GM21528 (cell line): ENCODE results near the gene CYP27A1.
"Not testable (repeated sequence)": the region's sequence is repeated elsewhere in the genome, so short reads cannot be mapped to it uniquely, and the experiment has no call there.

Source experiments
- ATAC-seq: cut with Tn5 transposase; IDR thresholded peaks from one replicate; pipeline ENCODE4 v1.9.1; 2021; ENCODE audit warnings: mild to moderate bottlenecking, moderate library complexity; ENCODE audit not compliant: unreplicated experiment, low FRiP score

Gene CYP27A1

DNA sequence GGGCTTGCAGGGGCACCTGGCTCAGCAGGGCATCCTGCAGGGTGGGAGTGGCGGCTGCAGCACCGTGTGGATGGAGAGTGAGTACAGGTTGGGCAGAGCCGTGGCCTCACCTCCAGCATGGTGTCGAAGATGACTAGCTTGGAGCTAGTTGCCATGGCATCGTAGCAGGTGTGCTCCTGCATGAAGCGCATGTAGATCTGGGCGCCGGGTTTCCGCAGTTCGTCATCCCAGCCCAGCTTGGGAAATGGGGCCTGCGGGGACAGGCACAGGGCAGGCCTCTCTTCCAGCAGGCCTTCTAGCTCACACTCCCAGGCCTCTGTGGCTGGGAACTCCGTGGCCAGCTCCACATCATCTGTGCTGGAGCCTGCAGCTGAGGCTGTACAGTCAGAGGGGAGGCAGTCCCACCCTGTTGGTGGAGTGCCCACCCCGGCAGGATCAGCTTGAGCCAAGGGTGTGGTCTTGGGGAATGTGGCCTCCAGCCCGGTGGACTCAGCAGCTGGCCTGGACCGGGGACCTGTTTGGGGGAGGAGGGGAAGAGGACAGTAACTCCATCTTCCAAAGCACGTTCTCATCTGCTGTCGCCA lies 48.0 kb downstream of the CYP27A1 start:
- ATAC-seq = no peak

DNA sequence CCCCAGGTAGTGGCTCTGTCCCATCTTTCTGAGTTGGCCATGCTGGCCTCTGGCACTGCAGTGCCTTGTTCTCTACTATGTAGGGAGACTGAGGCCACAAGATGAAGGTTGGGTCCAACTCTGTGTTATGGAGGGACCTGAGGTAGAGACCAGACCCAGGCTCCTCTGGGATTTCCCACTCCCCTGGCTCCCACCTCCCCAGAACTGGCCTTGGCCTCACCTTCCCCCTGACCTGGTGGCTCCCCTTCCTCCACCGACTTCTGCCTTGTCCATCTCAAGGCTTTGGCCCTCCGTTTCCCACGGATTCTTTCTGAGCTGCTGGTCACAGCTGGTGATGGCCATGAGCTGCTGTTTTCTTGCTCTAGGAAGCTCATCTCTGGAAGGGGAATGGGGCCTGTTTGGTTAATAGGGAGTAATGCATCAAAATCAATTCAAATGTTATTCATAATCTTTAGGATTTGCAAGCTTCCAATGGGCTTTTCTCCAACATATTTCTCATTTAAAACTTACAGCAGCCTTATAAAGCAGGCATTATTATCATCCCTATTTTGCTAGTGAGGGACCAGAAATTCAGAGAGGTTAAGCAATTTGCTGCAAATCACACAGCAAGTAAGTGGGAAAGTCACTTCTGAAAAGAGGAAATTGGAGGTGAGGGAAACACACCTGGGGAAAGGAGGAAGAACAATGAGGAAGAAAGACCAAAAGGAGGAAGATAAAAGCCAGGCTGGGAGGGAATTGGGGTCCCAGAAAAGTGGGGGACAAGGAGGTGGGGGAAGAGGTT lies 48.8 kb downstream of the CYP27A1 start:
- ATAC-seq = no peak

DNA sequence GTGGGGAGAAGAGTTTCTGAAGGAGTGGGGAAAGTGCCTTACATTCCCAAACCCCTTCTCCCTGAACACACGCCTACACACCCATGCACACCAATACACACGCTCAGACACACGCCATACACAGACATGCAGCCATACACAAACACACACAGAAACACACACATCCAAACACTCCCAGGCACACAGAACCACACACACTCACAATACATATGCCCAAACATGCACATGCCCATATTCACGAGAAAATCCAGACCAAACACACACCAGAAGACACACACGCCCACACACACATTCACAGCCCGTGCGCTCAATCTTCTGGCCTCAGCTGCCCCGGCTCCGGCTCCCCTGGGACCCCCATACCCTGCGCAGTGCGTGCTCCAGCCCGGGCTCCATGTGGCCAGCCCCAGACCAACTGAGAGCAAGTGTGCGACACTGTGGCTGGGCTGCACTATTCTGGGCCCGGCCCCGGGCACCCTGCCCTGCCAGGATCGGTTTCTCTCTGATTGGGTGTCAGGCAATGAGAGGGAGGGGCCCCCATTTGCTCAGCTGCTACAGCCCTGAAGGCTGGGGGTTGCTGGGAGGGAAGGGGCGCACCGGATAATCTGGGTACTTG lies 49.5 kb downstream of the CYP27A1 start, which contains the start of gene PRKAG3:
PRKAG3 (minus strand) TSS at position 426 of the 613 bp plus-strand sequence.
- no peak for ATAC-seq

DNA sequence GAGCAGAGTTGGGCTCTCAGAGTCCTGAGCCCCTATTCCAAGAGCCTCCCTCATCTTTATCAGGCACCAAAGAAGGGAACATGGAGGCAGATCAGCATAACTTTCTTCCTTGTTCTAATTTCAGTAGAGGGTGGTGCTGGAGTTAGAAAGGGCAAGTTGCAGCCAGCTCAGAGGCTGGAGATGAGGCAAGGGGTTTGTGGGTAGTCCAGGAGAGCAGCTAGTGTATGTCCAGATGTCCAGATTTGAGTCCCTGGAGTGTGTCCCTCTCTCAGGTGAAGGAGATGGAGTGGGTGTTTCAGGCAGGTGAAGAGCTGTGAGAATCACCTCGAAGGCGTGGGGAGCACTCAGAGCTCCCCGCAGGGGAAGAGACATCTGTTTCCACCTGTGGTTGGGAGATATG lies 50.1 kb downstream of the CYP27A1 start:
- ATAC-seq = no peak

DNA sequence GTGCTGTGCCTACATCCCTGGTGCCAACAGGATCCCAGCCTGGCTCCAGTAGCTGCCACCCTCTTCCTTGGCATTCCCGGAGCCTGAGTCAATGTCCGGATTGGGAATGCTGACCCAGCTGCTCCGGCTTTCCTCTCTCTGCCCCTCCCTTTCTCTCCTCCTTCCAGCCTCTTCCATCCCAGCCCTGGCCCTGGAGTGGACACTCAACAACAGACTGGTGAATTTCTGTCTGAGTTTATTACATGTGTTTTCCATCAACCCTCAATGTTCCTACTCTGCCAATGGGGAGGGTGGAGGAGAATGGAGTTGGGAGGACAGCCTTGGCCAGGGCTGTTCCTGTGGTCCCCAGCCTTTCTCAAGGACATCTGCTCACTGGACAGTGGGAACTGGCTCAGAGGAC lies 50.6 kb downstream of the CYP27A1 start:
- no peak for ATAC-seq

DNA sequence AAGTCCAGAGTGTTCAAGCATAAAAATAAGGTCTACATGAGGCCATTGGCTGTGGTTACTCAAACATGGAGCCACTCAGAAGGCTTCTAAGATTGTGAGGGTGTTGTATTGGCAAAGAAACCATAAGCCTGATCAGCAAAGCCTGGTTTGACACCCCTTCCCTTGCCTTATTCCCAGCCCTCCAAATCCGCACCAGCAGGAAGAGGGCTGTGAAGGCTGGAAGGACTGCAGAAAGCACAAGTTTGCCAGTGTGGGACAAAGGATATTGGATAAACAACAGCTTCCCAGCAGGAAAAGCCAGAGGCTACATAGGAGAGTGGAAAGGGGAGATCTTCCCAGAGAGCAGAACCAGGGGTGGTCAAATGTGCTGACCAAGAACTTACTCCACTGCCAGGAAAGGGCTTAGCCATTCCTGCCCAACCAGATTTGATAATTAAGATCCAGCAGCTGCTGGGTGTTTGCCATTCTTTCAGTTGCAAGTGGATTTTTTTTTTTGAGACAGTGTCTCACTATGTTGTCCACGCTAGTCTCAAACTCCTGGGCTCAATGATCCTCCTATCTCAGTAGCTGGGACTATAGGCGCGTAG lies 51.2 kb downstream of the CYP27A1 start:
- ATAC-seq = no peak

DNA sequence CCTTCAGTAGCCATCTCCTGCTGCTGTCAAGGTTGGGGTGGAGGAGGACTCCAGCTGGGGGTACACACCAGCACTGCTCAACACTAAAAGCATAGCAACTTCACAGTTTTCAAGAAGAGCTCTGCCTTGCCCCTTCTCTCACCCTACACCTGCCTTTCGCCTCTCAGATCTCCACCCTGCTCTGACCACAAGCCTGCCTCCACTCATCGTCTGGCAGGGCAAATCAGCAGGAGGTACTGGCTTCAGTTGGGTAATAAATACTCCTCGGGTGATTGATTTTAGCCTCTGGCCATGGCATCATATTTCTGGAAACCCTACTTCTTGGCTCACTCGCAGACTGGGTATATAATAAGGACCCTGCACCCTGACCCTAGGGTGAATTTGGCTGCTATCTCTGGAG lies 52.7 kb downstream of the CYP27A1 start:
- ATAC-seq = no peak

DNA sequence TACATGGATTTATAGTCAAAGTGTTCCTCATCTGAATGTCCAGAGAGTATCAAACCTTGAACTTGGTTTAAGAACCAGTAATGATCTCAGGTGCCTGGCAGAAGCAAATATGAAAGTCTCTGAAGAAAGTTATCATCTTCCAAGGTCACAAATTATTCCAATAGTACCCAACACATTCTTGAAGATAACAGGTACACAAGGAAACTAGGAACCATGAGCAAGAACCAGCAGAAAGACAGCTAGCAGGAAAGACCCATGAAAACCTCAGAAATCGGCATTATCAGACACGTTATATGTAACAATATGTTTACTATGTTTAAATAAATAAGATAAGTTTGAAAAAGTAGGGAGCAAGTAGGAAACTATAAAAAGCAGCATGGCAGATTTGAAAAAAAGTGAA lies 55.5 kb downstream of the CYP27A1 start:
- ATAC-seq = no peak

DNA sequence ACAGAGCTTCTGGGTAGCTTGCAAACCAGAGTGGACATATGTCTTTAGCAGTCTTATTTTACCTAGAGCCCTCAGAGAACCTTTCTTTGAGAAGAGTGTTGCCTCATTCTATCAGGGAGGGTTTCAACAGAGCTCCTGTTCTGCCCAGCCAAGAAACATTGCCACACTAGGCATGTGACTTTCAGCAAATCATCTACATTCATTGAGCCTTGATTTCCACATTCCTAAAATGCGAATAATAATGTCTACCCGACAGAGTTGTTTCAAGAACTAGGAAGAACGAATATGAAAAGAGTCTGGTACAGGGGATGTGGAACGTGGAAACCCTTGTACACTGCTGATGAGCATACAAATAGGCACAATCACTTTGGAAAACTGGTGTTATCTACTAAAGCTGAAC lies 57.5 kb downstream of the CYP27A1 start:
- no peak for ATAC-seq

DNA sequence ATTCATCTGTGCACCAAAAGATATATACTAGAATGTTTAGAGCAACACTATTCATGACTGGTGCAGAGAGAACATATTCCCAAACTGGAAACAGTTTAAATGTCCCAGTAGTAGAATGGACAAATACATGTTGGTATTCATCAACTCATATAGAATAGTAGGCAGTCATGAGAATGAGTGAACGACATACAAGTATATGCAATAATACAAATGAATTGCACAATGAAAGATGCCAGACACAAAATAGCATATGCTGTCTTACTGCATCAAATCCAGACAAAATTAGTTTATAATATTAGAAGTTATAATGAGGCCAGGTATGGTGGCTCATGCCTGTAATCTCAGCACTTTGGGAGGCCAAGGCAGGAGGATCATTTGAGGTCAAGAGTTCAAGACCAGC lies 57.9 kb downstream of the CYP27A1 start:
- no peak for ATAC-seq

DNA sequence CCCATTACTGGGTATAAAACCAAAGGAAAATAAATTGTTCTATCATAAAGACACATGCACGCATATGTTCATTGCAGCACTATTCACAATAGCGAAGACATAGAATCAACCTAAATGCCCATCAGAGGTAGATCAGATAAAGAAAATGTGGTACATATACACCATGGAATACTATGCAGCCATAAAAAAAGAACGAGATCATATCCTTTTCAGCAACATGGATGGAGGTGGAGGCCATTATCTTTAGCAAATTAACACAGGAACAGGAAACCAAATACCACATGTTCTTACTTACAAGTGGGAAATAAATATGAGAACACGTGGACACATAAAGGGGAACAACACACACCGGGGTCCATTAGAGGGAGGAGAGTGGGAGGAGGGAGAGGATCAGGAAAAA lies 62.4 kb downstream of the CYP27A1 start:
- ATAC-seq = not testable (repeated sequence)

DNA sequence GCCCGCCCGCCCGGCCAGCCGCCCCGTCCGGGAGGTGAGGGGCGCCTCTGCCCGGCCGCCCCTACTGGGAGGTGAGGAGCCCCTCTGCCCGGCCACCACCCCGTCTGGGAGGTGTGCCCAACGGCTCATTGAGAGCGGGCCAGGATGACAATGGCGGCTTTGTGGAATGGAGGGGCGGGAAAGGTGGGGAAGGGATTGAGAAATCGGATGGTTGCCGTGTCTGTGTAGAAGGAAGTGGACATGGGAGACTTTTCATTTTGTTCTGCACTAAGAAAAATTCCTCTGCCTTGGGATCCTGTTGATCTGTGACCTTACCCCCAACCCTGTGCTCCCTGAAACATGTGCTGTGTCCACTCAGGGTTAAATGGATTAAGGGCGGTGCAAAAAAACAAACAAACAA lies 65.0 kb downstream of the CYP27A1 start:
- not testable (repeated sequence) for ATAC-seq

DNA sequence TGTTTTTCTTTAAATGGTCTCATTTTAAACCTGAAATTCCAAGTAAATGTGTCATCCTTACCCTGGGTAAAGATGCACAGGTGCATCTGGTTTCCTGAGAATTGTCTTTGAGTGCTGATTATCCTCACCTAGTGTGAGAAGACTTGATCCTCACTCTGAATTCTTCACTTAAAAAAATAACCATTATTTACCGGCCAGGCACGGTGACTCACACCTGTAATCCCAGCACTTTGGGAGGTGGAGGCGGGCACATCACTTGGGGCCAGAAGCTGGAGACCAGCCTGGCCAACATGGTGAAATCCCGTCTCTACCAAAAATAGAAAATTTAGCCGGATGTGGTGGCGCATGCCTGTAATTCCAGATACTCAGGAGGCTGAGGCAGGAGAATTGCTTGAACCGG lies 67.8 kb downstream of the CYP27A1 start:
- ATAC-seq = no peak

DNA sequence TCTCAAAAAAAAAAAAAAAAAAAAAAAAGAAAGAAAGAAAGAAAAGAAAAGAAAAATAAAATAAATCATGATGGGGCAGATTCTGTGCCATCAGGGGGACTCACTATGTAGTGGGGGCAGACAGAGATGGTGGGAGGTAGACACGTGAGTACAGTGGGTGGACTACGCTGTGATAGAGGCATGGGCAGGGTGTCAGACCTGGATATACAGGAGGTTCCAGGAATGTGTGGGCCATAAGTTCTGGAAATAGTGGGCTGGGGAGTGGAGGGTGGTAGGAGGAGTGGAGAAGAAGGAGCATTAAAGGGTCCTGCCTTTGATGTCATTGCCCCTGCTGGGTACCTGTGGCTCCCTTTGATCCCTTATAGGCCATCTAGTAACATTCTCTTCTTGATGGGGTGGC lies 68.8 kb downstream of the CYP27A1 start:
- no peak for ATAC-seq

DNA sequence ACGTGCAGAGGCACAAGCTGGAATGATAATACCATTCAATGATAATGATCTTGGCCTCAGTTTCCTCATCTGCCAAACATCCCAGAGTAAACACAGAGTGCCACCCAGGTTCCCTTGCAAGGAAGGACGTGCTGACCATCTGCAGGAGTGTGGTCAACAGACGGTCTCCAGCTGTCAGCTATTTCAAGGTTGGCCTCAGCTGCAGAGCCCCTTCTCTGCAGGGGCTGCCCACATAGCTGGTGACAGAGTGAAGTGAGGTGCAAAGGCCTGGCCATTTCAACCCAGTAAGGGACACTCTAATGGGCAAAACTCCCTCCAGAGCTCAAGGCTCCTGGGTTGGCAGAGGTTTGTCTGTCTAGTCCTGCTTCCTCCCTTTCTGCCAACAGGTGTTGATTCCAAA lies 69.3 kb downstream of the CYP27A1 start:
- no peak for ATAC-seq

DNA sequence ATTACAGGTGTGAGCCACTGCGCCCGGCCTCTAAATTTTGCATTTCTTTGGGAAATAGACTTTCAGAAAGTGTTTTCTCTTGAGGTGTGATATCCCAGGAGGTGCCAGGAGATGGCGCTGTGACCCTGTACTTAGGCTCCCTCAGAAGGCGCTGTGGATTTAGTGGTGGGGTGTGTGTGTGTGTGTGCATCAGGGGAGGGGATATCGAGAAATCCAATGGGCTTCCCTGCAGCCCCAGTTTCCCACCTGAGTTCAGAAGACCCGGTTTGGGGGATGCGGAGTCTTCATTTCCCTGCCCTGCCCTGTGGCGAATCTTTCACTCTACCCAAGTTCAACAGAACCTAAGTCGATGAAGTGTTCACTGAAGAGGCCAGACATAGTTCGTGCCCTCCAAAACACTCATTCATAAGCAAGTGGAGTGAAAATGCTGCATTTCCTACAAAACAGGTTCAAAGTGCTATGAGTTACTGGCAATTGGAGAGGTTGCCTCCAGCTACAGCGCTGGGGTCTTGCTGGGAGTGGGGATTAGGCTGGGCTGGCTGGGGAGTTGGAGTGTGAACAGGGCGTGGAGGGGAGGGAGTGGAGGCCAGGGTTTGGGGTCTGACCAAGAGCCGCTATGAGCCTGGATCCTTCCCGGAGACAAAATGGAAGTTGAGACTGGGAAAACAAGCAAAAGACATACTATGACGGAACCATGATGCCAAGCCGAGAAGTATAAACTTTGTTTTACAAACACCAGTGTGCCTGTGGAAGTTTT lies 71.1 kb downstream of the CYP27A1 start:
- no peak for ATAC-seq

DNA sequence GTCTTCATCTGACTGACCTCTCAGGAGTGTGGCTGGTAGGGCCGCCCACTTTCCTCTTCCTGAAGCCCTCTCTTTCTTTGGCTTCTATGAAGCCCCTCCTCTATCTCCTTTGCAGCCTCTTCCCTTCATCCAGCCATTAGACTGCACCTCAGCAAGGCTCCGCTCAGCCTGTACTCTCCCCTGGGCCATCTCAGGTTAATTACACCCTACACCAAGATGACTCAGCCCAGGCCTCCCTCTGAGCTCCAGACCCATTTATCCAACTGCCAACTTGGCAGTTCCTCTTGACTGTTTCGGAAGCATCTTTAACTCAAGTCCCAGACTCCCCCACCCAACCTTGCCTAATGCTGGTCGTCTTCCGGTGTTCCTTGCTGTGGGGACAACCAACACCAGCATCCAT lies 71.8 kb downstream of the CYP27A1 start:
- ATAC-seq = no peak

DNA sequence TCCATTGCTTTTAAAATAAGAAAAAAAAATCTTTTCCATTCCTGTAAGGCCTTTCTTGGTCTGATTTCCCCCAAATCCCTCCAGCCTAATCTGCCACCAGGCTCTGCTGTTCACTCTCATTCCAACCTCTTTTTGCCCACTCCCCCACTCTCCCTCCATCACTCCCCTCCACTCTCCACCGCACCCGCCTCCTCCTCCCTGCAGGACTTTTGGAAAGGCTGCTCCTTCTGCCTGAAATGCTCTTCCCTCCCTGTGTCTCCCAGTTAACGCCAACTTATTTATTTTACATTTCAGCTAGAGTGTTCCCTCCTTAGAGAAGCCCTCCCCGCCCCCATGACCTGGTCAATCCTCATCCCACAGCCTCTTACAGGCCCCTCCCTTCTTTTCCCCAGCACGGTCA lies 72.9 kb downstream of the CYP27A1 start:
- no peak for ATAC-seq

DNA sequence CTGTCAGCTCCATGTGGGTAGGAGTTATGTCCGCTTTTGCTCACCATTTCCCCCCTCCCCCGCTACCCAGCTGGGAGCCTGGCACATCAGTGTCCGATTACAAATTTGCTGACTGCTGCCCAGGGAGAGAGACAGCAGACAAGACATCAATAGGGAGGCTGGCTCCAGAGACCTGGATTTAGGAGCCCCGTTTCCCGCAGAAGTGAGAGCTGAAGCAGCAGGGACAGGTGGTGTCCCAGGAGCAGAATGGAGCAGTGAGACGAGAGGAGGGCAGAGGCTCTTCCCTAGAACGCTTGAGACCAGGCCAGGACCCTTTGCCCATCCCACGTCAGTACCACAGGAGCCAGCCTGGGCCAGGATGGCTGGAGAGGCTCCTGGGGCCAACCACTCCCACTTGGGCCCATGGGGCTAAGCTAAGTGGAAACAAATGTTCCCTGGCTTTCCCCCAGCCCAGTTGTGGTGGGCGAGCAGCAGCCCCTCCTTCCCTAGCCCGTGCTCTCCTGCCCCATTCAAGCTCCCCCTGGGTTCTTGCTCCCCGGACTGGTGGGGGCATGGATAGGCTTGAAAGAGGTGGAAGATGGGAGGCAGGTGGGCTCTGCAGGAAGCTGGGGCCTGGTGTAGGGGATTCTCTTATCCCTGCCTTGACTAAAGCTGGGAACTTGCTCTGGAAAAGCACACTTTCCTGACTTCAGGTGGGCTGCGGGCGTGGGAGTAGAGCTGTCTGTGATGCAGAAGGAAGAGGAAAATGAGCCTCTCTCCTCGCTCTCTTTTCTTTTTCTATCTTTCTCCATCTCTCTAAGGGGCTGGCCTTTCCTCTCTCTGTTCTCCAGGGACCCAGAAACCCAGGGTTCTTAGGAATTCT lies 73.6 kb downstream of the CYP27A1 start:
- no peak for ATAC-seq
